Caco-2 (cell line): ENCODE data around the gene PXT1. TPM values are rescaled to one million over a fixed set of nuclear protein-coding genes. Genes with fewer than 3 reads are reported as not detected.
"Not testable (repeated sequence)": the region's sequence is repeated elsewhere in the genome, so short reads cannot be mapped to it uniquely, and the experiment has no call there.

ENCODE experiments used
- BruUV-seq: library from RNA; stranded (reverse); fragments of 400-500 nt; replicated peaks from 2 replicates; lab custom pipeline; 2021; lab: Mats Ljungman, UMichigan
- CTCF ChIA-PET: fragments of 300-600 bp; sonication (Branson Sonifier 250); formaldehyde crosslinking; loops from one replicate; lab custom pipeline; 2022; ENCODE audit warnings: antibody characterized with exemption; lab: Charles Lee
- POLR2A ChIA-PET: fragments of 300-600 bp; sonication (Branson Sonifier 250); formaldehyde crosslinking; loops from one replicate; lab custom pipeline; 2022; ENCODE audit warnings: antibody characterized with exemption; lab: Charles Lee
- DNase-seq, 2 experiments: peaks; one replicate each; pipeline versions ENCODE4 v3.0.0 to v3.0.0-alpha.2; 2020 to 2022
- H3K27me3 ChIP-seq: replicated peaks from 2 replicates; pipeline ENCODE4 v1.6.0; 2011; ENCODE audit warnings: low read length; ENCODE audit not compliant: control insufficient read depth, insufficient read depth
- H3K36me3 ChIP-seq: 2 replicates; pipeline ENCODE4 v1.5.1; 2011; ENCODE audit warnings: low read length; ENCODE audit not compliant: control insufficient read depth, insufficient read depth
- H3K4me1 ChIP-seq: fragments of 250-450 bp; sonication (Bioruptor Pico); 2 replicates; pipeline ENCODE4 v1.5.1; 2020; ENCODE audit warnings: mild to moderate bottlenecking
- H3K4me3 ChIP-seq: 2 replicates; pipeline ENCODE4 v1.5.1; 2011; ENCODE audit warnings: low read depth, mild to moderate bottlenecking, control low read depth, low read length
- H3K9me3 ChIP-seq: fragments of 250-450 bp; sonication (Bioruptor Pico); 2 replicates; pipeline ENCODE4 v1.5.1; 2020; ENCODE audit warnings: mild to moderate bottlenecking, moderate library complexity
- H3K27ac Mint-ChIP-seq: one replicate; pipeline ENCODE4 v1.8.0; 2022; ENCODE audit warnings: mixed read lengths; ENCODE audit not compliant: unreplicated experiment
- H3K27me3 Mint-ChIP-seq: one replicate; pipeline ENCODE4 v1.8.0; 2022; ENCODE audit warnings: mixed read lengths; ENCODE audit not compliant: insufficient read depth, unreplicated experiment
- H3K36me3 Mint-ChIP-seq: one replicate; pipeline ENCODE4 v1.8.0; 2022; ENCODE audit warnings: mild to moderate bottlenecking, mixed read lengths; ENCODE audit not compliant: insufficient read depth, unreplicated experiment
- H3K4me1 Mint-ChIP-seq: one replicate; pipeline ENCODE4 v1.8.0; 2022; ENCODE audit warnings: low read depth, mixed read lengths; ENCODE audit not compliant: unreplicated experiment
- H3K4me3 Mint-ChIP-seq: one replicate; pipeline ENCODE4 v1.8.0; 2022; ENCODE audit warnings: mild to moderate bottlenecking, moderate library complexity, mixed read lengths; ENCODE audit not compliant: unreplicated experiment
- H3K9me3 Mint-ChIP-seq: one replicate; pipeline ENCODE4 v1.8.0; 2022; ENCODE audit warnings: mixed read lengths; ENCODE audit not compliant: unreplicated experiment
- intact Hi-C: fragments of 100-400 bp; cut with micrococcal nuclease; formaldehyde crosslinking; loops from one replicate; pipeline ENCODE4 v1.10.0; 2022; ENCODE audit not compliant: unreplicated experiment
- total RNA-seq: library from RNA; stranded (reverse); gene quantifications from 2 replicates; pipeline ENCODE4 v1.2.3, GENCODE V29; 2022
- TF ChIP-seq, protein P1 (sequence below), 2 experiments: fragments of 200-600 bp in 1 of 2; IDR thresholded peaks; 1 replicate in 1 of 2; 2 replicates in 1 of 2; pipeline versions ENCODE4 v1.5.1 to v1.8.0; 2011 to 2022; ENCODE audit warnings: antibody characterized with exemption in 1 of 2, control low read depth in 1 of 2, inconsistent platforms in 1 of 2, low read depth in 1 of 2, low read length in 1 of 2, mild to moderate bottlenecking in 1 of 2, moderate library complexity in 1 of 2; ENCODE audit not compliant: insufficient read depth in 1 of 2, severe bottlenecking in 1 of 2, unreplicated experiment in 1 of 2

Gene PXT1
- total RNA-seq, 1 experiment from 2014 or later, result not detected

DNA sequence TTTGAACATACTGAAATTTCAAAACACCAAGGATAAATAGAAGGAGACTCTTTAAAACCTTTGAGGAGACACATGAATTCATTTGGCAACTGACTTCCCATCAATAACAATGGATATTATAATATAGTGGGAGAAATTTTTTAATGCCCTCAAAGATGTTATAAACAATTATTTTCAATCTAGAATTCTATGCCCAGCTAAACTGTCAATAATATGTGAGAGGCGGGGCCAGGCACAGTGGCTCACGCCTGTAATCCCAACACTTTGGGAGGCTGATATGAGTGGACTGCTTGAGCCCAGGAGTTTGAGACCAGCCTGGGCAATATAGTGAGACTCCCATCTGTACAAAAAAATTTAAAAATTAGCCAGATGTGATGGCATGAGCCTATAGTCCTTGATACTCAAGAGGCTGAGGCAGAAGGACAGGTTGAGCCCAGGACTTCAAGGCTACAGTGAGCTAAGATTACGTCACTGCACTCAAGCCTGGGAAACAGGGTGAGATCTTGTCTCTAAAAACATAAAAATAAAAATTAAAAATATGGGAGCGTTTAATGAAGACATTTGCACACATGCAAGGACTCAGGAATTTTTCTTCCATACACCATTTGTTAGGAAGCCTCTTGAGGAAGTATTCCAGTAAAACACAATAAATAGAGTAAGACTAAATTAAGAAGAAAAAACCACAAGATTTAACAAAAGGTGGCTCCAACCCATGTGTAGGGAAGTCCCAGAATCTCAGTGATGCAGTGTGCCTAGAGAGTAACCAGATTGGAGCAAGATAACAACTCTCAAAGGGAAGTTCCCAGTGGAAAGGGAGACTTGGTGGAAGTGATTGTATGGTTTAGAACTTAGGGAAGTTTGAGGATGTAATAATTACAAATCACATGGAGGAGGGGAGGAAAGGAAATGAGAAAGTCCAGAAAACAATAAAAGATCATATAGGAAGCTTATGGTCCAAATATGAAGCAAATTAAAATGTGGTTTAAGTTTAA is 28.9 kb downstream of the PXT1 start:
- POLR2A ChIA-PET, result no interaction called here
- no peak overlapping the region for H3K4me3 Mint-ChIP-seq
- Histone ChIP-seq H3K36me3 (no peaks in the 10 kb centered on the region), H3K27me3 (no peaks in the 10 kb centered on the region), H3K9me3 (peaks cover 7% of the 10 kb centered on the region; the same call in 1 of the 2 replicates), H3K4me1 (peaks cover 14% of the 10 kb centered on the region), H3K4me3 (no peak overlapping the region)
- DNase-seq, result no peak
- BruUV-seq, result no TSS peak
- intact Hi-C loops, result no loop called here
- TF ChIP-seq, protein P1, sequence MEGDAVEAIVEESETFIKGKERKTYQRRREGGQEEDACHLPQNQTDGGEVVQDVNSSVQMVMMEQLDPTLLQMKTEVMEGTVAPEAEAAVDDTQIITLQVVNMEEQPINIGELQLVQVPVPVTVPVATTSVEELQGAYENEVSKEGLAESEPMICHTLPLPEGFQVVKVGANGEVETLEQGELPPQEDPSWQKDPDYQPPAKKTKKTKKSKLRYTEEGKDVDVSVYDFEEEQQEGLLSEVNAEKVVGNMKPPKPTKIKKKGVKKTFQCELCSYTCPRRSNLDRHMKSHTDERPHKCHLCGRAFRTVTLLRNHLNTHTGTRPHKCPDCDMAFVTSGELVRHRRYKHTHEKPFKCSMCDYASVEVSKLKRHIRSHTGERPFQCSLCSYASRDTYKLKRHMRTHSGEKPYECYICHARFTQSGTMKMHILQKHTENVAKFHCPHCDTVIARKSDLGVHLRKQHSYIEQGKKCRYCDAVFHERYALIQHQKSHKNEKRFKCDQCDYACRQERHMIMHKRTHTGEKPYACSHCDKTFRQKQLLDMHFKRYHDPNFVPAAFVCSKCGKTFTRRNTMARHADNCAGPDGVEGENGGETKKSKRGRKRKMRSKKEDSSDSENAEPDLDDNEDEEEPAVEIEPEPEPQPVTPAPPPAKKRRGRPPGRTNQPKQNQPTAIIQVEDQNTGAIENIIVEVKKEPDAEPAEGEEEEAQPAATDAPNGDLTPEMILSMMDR (IDR thresholded peaks at IDR 0.05; ENCODE audit: insufficient read depth in 1 of 2, low read depth in 1 of 2, low read length in 1 of 2, severe bottlenecking in 1 of 2, unreplicated experiment in 1 of 2), result no peak
- H3K36me3 Mint-ChIP-seq, result no peaks in the 10 kb centered on the region
- H3K9me3 Mint-ChIP-seq, result peaks cover 10% of the 10 kb centered on the region
- CTCF ChIA-PET, result no interaction called here
- H3K27ac Mint-ChIP-seq, result no peak overlapping the region
- H3K27me3 Mint-ChIP-seq, result no peaks in the 10 kb centered on the region
- H3K4me1 Mint-ChIP-seq, result peaks cover 7% of the 10 kb centered on the region

DNA sequence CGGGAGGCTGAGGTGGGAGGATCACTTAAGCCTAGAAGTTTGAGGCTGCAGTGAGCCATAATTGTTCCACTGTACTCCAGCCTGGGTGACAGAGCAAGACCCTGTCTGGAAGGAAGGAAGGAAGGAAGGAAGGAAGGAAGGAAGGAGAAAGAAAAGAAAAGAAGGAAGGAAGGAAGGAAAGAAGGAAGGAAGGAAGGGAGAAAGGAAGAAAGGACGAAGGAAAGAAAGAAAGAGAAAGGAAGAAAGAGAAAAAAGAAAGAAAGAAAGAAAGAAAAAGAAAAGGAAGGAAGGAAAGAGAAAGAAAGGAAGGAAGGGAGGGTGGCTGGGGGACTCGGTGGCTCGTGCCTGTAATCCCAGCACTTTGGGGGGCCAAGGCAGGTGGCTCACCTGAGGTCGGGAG is 32.9 kb downstream of the PXT1 start:
- intact Hi-C loops, H3K4me3 Mint-ChIP-seq: not testable (repeated sequence)

DNA sequence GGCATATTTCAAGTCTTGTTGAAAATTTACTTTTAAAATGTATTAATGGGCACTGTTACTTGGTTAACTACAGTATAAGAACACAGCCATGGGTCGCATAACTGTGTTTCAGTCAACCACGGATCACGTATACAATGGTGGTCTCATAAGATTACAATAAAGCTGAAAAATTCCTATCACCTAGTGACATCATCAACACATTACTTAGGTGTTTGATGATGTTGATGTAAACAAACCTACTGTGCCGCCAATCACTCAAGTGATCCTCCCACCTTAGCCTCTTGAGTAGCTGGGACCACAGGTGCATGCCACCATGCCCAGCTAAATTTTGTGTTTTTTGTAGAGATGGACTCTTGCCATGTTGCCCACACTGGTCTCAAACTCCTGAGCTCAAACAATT is 38.5 kb downstream of the PXT1 start:
- H3K9me3 ChIP-seq, result no peaks in the 10 kb centered on the region
- peaks cover 8% of the 10 kb centered on the region for H3K4me1 Mint-ChIP-seq
- no peaks in the 10 kb centered on the region for H3K27me3 Mint-ChIP-seq
- H3K4me3 Mint-ChIP-seq, result no peak overlapping the region
- no peak overlapping the region for H3K27ac Mint-ChIP-seq
- no peaks in the 10 kb centered on the region for H3K9me3 Mint-ChIP-seq
- CTCF ChIA-PET, result no interaction called here
- no peaks in the 10 kb centered on the region for H3K27me3 ChIP-seq
- no peaks in the 10 kb centered on the region for H3K36me3 Mint-ChIP-seq
- DNase-seq, result no peak
- no peak overlapping the region for H3K4me3 ChIP-seq
- H3K4me1 ChIP-seq, result no peaks in the 10 kb centered on the region
- POLR2A ChIA-PET, result no interaction called here
- TF ChIP-seq, protein P1 (IDR thresholded peaks at IDR 0.05; ENCODE audit: insufficient read depth in 1 of 2, low read depth in 1 of 2, low read length in 1 of 2, severe bottlenecking in 1 of 2, unreplicated experiment in 1 of 2), result no peak
- H3K36me3 ChIP-seq, result no peaks in the 10 kb centered on the region
- no TSS peak for BruUV-seq
- intact Hi-C loops, result no loop called here

More for the DNA sequence above, 32.9 kb downstream of the PXT1 start:
- H3K9me3 Mint-ChIP-seq, H3K4me3 ChIP-seq, H3K27me3 Mint-ChIP-seq, BruUV-seq, H3K36me3 ChIP-seq, H3K27me3 ChIP-seq, H3K4me1 ChIP-seq, H3K36me3 Mint-ChIP-seq, POLR2A ChIA-PET, H3K9me3 ChIP-seq, H3K4me1 Mint-ChIP-seq, H3K27ac Mint-ChIP-seq, DNase-seq, CTCF ChIA-PET: not testable (repeated sequence)
